Activated naive CD4-positive, alpha-beta T cell treated with anti-CD3 and anti-CD28 coated beads for 36 hours (primary cell): ENCODE results near the gene CTAG1B. TPM values are rescaled to one million over a fixed set of nuclear protein-coding genes. Genes with fewer than 3 reads are reported as not detected.

Source experiments
- total RNA-seq, 2 experiments: library from RNA; stranded (reverse); gene quantifications; one replicate each; pipeline ENCODE4 v1.2.3, GENCODE V29; 2021

CTAG1B gene
- total RNA-seq, 2 experiments from 2014 or later: not detected

Other genes with a start within 250 kb of the CTAG1B start
- 100 to 1,000 TPM; 398 to 404 TPM for gene FLNA, start 244.6 kb downstream of the CTAG1B start, total RNA-seq
- 10 to 100 TPM; 62.7 to 70.0 TPM for gene EMD, start 240.0 kb downstream of the CTAG1B start, total RNA-seq
- 1,000 to 10,000 TPM; 3,331 to 3,466 TPM for gene RPL10, start 220.9 kb downstream of the CTAG1B start, total RNA-seq
- gene DNASE1L1, start 210.0 kb downstream of the CTAG1B start, total RNA-seq: 1 to 10 TPM; 7.9 to 9.0 TPM
- gene TAFAZZIN, start 207.7 kb downstream of the CTAG1B start, total RNA-seq: 10 to 100 TPM; 63.7 to 66.5 TPM
- gene ATP6AP1, start 190.6 kb downstream of the CTAG1B start, total RNA-seq: 10 to 100 TPM; 20.3 to 21.1 TPM
- 10 to 100 TPM; 93.6 to 96.9 TPM for gene GDI1, start 182.1 kb downstream of the CTAG1B start, total RNA-seq
- gene FAM50A, start 175.1 kb downstream of the CTAG1B start, total RNA-seq: 10 to 100 TPM; 39.7 to 43.7 TPM
- 1 to 10 TPM; 5.9 to 7.6 TPM for gene PLXNA3, start 161.0 kb downstream of the CTAG1B start, total RNA-seq
- gene LAGE3, start 140.0 kb downstream of the CTAG1B start, total RNA-seq: 10 to 100 TPM; 42.3 to 42.8 TPM
- 10 to 100 TPM; 37.4 to 38.2 TPM for gene UBL4A, start 132.7 kb downstream of the CTAG1B start, total RNA-seq
- gene SLC10A3, start 128.7 kb downstream of the CTAG1B start, total RNA-seq: 1 to 10 TPM; 6.7 to 6.9 TPM
- gene FAM3A, start 103.0 kb downstream of the CTAG1B start, total RNA-seq: 10 to 100 TPM; 17.8 to 21.4 TPM
- gene G6PD, start 72.4 kb downstream of the CTAG1B start, total RNA-seq: 10 to 100 TPM; 63.7 to 64.4 TPM
- gene IKBKG, start 71.7 kb downstream of the CTAG1B start, total RNA-seq: 10 to 100 TPM; 42.2 to 42.6 TPM
- gene CTAG1A, start 34.1 kb downstream of the CTAG1B start, total RNA-seq: not detected
- not detected for gene CTAG2, start 34.3 kb upstream of the CTAG1B start, total RNA-seq
- 1 to 10 TPM; 1.0 to 1.4 TPM for gene GAB3, start 131.8 kb upstream of the CTAG1B start, total RNA-seq
- gene DKC1, start 143.6 kb upstream of the CTAG1B start, total RNA-seq: 100 to 1,000 TPM; 124 to 127 TPM
- gene MPP1, start 186.2 kb upstream of the CTAG1B start, total RNA-seq: 10 to 100 TPM; 23.9 to 24.3 TPM
- not detected for gene SMIM9, start 215.4 kb upstream of the CTAG1B start, total RNA-seq